ENCODE results near the gene GABRD.
A peak's percentile ranks its signal among the peaks of the same experiment; 100 is the strongest.

GABRD gene

DNA sequence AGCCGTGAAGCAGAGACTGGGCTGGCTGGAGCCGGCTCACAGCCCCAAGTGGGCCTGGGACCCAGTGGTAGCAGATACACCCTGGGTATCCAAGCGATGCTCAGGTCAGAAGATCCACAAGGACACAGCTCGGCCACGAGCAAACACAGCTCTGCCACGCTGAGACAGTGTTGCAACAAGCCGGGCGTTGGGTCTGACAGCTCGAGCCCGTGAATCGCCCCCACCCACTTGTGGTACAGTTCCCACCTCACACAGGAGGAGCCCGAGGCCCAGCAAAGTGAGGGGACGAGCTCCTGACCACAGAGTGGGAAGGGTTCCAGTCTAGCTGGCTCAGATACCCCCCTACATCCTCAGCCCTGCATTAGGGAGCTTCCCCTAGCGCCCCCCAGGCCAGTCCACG is 22.2 kb downstream of the GABRD start:
- no peak for DNase-seq

DNA sequence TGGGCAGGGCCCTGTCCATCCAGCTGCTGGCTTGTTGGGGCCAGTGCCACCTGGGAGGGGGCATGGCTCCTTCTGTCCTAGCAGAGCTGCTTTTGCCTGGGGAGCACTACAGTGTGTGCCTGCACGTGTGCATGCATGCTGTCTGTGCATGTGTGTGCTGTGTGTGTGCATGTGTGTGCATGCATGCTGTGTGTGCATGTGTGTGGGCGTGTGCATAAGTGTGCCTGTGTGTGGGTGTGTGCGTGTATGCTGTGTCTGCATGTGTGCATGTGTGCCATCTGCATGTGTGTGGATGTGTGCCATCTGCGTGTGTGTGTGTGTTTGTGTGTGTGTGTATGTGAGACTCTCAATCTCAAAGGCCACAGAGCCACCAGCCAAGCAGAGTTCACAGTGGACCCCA is 22.7 kb downstream of the GABRD start:
- DNase-seq, result no peak

- no peak for DNase-seq
Measured at GRCh38 chr1:2042830-2043773, 24.0 kb downstream of the GABRD start.

DNA sequence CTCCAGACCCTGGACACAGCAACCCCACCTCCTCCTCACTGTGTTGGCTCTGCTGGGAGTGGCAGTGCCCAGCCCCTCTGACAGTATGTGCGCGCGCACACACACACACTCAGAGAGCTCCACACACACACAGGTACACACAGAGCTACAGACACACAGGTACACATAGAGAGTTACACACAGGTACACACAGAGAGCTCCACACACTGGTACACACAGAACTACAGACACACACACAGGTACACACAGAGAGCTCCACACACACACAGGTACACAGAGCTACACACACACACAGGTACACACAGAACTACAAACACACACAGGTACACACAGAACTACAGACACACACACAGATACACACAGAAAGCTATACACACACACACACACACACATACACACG is 24.7 kb downstream of the GABRD start:
- DNase-seq, result no peak

DNA sequence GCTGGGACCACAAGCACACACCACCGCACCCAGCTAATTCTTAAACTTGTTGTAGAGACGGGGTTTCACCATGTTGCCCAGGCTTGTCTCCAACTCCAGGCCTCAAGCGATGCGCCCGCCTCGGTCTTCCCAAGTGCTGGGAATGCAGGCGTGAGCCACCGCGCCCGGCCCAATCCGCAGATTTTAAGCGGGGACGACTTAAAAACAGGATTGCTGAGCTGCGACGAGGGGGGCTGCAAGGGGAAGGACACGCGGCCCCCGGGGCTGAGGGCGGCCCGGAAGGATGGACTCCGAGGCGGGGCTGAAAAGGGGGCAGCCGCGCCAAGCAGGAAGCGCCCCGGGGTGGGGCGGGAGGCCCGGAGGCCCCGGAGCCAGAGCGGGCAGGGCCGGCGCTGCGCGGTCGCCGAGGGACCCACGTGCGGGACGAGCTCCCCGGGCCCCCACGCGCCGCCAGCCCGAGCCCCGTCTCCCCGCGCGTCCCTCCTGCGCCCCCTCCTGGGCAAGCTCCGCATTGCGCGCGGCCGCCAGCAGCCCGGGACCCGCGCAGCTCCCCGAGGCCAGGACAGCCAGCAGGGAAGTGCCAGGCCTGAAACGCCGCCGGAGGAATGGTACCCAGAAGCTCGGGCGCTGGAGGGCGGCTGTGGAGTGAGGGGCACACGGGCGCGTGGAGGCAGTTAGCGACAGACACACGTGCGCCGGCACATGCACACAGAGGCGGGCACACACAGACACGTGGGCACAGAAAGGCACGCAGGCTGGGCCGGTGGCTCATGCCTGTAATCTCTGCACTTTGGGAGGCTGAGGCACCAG is 25.6 kb downstream of the GABRD start:
- DNase-seq, result peak; percentile 60

- no peak for DNase-seq
Measured at GRCh38 chr1:2045468-2046173, 26.5 kb downstream of the GABRD start.

DNA sequence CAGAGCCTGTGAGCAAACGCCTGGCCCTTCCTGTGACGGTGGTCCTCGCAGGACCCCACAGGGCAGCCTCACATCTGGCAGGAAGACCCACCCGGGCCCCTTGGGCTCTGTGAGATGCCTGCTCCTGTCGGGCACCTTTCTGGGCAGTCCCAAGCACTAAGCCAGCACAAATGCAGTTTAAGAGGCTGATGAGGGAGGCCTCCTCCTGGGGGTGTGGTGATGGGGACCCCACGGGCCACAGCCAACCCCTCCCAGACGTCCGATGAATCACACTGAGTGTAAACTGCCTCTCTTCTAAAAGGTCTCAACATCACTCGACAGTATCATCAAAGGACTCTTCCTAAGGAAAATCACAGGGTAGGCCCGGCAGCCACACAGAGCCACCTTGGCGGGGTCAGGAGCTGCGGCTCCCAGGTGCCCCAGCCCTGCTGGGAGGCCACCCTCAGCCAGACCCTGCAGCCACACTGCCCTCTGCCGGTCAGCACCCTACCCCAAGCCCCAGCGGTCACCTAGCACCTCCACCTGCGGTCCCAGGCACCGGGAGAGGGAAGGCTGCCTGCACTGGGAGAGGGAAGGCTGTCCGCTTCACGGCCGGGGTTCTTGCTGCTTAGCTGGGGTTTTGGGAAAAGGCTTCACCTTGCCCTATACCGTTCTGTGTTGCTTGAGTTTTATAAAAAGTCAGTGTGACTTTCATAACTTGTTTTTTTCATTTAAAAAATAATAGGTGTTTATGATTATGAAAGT is 27.2 kb downstream of the GABRD start:
- peak; percentile 9 for DNase-seq

- no peak for DNase-seq
Measured at GRCh38 chr1:2046953-2047748, 28.0 kb downstream of the GABRD start.

DNA sequence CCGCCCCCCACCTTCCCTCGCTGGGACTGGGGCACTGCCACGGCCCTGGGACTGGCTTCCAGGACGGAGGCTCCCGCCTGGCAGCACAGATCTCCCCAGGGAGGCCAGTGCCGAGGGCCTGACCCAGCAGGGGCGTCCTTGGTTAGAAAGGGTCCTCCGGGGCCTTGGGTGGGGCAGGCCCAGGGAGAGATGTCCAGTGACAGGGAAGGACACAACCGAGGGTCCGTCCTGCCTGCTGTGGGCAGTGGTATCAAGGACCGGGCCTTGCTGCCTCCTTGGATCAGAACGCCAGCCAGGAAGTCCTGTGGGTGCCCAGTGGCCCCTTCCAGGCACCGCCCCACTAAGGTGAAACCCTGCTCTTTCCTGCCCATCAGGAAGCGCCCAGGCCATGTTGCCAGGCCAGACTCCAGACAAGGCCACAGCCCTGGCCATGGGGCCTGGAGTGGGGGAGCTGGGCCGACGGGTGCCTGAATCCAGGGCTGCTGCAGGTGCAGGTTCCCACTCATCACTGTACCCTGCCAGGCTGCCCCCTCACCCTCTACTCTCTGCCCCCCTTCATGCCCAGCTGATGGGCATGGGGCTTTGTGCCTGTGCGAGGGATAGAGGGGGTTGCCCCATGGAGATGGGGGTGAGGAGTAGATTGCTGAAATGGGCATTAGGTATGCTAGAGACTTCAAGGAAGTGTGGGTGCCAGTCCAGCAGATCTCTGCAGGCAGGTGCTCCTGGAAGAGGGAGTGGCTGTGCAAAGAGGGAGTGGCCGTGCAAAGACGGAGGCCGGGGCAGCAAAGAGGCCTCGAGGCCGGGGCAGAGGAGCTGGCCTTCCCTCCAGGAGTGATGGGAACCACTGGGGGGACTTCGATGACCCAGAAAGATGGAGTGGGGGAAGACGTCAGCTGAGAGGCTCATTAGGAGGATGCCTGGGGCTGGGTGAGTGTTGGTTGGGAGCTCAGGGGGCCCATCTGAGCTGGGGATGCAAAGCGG is 28.9 kb downstream of the GABRD start:
- DNase-seq, result no peak

GRCh38 chr1:2049225-2049717 is 30.1 kb downstream of the GABRD start:
- no peak for DNase-seq

- peak; percentile 84 for DNase-seq
Measured at GRCh38 chr1:2049718-2050431, 30.7 kb downstream of the GABRD start, which contains the start of gene PRKCZ. Gene PRKCZ (plus strand): TSS chr1:2050411. CDS start chr1:2050631, 220 bp downstream.

DNA sequence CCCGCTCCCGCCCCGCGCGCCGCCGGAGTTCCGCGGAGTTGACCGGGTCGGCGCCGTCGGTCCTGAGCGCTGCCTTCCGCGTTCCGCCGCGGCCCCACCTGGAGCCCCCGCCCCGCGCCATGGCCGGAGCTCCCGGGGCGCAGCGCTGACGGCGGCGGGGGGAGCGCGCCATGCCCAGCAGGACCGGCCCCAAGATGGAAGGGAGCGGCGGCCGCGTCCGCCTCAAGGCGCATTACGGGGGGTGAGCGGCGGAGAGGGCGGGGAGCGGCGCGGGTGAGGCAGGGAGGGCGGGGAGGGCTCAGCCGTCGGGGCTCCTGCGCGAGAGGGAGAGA is 31.3 kb downstream of the GABRD start:
- no peak for DNase-seq

DNA sequence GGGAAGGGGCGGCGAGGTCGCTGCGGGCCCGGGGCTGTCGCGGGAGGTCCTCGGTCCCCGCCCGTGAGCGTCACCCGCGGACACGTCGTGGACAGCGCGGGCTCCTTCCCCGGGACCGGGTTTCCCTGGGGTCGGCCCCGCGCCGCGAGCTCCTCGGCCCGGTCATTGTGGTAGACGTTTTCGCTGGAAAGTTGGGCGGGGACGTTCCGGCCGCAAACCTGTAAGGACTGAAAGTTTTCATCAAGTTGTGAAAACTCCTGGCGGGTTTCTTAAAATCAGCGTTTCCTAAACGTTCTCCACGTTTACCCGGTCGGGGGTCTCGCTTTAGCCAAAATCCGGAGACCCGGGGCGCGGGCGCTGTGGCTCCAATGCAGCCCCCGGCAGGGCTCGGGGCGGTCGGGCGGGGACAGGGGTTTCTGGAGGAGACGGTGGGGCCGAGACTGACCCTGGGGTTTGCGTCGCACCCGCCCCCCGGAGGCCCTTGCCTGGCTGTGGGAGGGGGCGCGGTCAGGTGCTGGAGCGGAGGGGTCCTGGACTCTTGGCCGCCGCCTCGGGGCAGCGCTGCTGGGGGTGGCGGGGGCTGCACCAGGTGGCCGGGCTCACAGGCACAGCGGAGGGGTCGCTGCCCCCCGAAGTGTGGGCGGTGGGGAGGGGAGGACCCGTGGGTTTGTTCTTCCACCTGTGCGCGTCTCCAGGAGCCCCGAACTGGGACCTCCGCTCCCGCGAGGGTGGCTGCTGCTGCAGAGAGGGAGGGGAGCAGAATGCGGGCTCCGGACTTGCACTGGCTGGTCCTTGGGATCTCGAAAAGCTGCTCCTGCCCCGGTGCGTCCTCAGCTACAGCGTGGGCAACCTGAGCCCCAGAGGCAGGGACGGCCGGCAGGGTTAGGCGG is 31.9 kb downstream of the GABRD start:
- no peak for DNase-seq

GRCh38 chr1:2052054-2052679 is 33.0 kb downstream of the GABRD start:
- no peak for DNase-seq

DNA sequence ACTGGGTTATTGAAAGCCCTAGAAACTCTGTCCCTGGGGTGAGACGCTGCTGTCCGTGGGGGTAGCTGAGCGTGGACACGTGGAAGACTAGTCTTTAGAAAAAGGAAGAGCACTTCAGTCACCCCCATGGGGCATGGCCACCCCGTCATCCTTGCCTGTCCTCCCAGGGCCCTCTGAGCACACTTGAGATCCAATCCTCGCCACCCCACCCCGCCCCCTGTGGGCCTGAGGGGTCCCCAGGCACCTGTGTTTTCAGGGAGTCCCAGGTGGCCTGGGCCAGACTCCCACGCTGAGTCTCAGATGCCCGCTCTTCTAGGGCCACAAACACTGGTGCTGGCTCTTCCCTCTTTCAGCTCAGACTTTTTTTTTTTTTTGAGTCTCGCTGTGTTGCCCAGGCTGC is 33.6 kb downstream of the GABRD start:
- DNase-seq, result no peak

DNA sequence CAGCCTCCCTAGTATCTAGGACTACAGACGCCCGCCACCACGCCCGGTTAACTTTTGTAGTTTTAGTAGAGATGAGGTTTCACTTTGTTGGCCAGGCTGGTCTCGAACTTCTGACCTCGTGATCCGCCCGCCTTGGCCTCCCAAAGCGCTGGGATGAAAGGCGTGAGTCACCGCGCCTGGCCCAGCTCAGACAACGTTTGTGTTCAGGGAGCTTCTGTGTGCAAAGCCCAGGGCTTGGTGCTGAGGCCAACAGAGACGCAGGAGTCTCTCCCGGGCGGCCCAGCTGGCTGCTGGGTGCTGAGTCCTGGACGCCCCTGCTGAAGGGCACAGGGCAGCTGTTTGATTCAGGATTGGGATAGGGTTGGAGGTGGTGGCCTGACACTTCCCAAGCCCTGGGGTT is 34.1 kb downstream of the GABRD start:
- DNase-seq, result no peak

GRCh38 chr1:2053784-2054376 is 34.7 kb downstream of the GABRD start:
- DNase-seq, result no peak

- no peak for DNase-seq
Measured at GRCh38 chr1:2054560-2054959, 35.4 kb downstream of the GABRD start.

Data from GDM1 (cell line).